GM18511 (cell line): Measurements from ENCODE around the gene SPNS1.
"Not testable (repeated sequence)": the region's sequence is repeated elsewhere in the genome, so short reads cannot be mapped to it uniquely, and the experiment has no call there.

Source experiments
- ATAC-seq: cut with Tn5 transposase; IDR thresholded peaks from one replicate; pipeline ENCODE4 v1.9.1; 2021; ENCODE audit warnings: mild to moderate bottlenecking, moderate library complexity; ENCODE audit not compliant: unreplicated experiment

SPNS1 gene

GRCh38 chr16:28974437-28975157, at the start of gene SPNS1:
Gene SPNS1 (plus strand): TSS chr16:28974778. CDS start chr16:28975152, 374 bp downstream.
- peak; percentile 90 for ATAC-seq

GRCh38 chr16:28925386-28926228, 49.0 kb upstream of the SPNS1 start:
- ATAC-seq, result peak; percentile 42

GRCh38 chr16:28926284-28926683, 48.3 kb upstream of the SPNS1 start:
- not testable (repeated sequence) for ATAC-seq

- ATAC-seq, result no peak
Observed at GRCh38 chr16:28927815-28928214, 46.8 kb upstream of the SPNS1 start.

GRCh38 chr16:28930203-28930602, 44.4 kb upstream of the SPNS1 start:
- no peak for ATAC-seq

- ATAC-seq, result no peak
Observed at GRCh38 chr16:28930652-28931051, 43.9 kb upstream of the SPNS1 start.

- ATAC-seq, result no peak
Observed at GRCh38 chr16:28931801-28932225, 42.8 kb upstream of the SPNS1 start, which contains the start of gene CD19. Gene CD19 (plus strand): TSS chr16:28931971. CDS start chr16:28932001, 30 bp downstream.

DNA sequence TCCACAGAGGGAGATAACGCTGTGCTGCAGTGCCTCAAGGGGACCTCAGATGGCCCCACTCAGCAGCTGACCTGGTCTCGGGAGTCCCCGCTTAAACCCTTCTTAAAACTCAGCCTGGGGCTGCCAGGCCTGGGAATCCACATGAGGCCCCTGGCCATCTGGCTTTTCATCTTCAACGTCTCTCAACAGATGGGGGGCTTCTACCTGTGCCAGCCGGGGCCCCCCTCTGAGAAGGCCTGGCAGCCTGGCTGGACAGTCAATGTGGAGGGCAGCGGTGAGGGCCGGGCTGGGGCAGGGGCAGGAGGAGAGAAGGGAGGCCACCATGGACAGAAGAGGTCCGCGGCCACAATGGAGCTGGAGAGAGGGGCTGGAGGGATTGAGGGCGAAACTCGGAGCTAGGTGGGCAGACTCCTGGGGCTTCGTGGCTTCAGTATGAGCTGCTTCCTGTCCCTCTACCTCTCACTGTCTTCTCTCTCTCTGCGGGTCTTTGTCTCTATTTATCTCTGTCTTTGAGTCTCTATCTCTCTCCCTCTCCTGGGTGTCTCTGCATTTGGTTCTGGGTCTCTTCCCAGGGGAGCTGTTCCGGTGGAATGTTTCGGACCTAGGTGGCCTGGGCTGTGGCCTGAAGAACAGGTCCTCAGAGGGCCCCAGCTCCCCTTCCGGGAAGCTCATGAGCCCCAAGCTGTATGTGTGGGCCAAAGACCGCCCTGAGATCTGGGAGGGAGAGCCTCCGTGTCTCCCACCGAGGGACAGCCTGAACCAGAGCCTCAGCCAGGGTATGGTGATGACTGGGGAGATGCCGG, 42.0 kb upstream of the SPNS1 start:
- no peak for ATAC-seq

- no peak for ATAC-seq
Observed at GRCh38 chr16:28933171-28933570, 41.4 kb upstream of the SPNS1 start.

DNA sequence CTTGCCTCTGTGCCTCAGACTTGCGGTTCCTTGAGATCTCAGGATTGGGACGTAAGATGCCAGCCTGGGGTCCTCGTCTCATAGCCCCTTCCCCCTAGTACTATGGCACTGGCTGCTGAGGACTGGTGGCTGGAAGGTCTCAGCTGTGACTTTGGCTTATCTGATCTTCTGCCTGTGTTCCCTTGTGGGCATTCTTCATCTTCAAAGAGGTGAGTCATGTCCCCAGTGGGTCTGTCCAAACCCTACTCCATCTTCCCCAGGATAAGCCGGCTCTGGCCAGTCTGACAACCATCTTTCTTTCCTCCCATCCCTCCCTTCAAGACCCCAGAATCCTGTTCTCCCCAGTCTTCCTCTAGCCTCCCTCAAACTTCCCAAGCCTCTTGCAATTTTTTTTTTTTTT, 39.2 kb upstream of the SPNS1 start:
- ATAC-seq, result no peak

DNA sequence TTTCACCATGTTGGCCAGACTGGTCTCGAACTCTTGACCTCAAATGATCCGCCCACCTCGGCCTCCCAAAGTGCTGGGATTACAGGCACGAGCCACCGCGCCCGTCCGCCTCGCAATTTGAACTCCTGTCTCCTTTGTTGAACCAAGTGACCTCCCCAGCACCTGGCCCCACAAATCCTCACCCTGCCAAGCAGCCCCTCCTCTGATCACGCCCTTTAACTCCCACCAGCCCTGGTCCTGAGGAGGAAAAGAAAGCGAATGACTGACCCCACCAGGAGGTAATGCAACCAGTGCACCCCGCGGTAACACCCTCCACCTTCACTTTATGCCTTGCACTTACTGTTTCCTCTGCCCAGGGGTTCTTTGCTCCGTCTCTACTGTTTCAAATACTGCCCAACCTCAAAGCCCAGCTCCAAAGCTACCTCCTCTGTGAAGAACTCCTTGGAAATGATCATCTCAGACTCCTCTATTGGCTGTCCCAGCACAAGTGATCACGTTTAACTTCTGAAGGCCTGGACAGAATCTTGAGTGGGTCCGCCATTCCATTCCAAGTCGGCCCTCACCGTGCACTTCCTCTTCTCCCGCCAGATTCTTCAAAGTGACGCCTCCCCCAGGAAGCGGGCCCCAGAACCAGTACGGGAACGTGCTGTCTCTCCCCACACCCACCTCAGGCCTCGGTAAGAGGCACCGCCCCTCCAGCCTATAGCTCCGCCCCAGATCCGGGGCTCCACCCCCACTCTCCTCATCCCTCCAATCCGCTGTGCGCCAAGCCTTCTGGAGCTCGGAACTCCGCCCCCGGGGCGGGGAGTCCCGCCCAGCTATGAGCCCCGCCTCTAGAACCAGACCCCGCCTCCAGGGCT, 38.4 kb upstream of the SPNS1 start:
- ATAC-seq, result peak; percentile 53

DNA sequence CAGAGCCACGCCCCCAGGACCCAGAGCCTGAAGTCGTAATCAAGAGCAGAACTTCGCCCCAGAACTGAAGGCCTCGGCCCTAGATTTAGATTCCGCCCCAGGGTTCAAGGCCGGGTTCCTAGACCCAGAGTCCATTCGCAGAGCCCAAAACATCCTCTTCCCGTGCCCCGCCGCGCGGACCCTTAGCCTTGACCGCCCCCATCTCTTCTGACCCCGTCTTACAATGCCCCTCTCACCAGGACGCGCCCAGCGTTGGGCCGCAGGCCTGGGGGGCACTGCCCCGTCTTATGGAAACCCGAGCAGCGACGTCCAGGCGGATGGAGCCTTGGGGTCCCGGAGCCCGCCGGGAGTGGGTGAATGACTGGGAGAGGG, 37.8 kb upstream of the SPNS1 start:
- no peak for ATAC-seq

GRCh38 chr16:28937222-28937876, 37.2 kb upstream of the SPNS1 start:
- ATAC-seq, result no peak

DNA sequence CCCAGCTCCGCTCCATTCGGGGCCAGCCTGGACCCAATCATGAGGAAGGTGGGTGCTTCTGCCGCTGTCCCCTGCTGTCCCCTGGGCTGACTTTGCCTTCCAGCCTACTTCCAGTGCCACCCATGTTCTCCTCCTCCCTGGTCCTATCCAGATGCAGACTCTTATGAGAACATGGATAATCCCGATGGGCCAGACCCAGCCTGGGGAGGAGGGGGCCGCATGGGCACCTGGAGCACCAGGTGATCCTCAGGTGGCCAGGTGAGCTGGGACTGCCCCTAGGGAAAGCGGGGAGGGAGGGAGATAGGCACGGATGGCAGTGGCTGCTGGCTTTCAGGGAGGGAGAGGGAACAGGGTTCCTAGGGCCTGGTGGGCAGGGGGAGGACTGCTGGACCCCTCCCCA, 35.9 kb upstream of the SPNS1 start:
- ATAC-seq, result no peak

DNA sequence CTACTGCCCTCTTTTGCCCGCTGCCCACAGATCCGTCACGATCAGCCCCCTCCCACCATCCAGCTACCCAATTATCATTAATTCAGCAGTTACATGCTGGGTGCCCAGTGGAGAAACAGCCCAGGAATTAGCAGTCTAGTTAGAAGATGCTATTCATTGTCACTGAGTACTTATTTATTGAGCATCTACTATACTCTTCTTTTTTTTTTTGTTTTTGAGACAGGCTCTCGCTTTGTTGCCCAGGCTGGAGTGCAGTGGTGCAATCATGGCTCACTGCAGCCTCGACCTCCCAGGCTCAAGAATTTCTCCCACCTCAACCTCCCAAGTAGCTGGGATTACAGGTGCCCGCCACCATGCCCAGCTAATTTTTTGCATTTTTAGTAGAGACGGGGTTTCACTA, 34.8 kb upstream of the SPNS1 start:
- ATAC-seq, result not testable (repeated sequence)

GRCh38 chr16:28943281-28943680, 31.3 kb upstream of the SPNS1 start:
- ATAC-seq, result no peak

DNA sequence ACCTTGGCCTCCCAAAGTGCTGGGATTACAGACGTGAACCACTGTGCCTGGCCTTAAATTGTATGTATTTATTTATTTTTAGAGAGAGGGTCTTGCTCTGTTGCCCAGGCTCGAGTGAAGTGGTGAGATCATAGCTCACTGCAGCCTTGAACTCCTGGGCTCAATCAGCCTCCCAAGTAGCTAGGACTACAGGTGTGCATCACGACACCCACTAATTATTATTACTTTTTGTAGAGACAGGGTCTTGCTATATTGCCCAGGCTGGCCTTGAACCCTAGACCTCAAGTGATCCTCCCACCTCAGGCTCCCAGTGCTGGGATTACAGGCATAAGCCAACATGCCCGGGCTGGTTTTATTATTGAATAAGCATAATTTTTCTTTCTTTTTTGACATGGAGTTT, 27.9 kb upstream of the SPNS1 start:
- no peak for ATAC-seq

GRCh38 chr16:28950648-28951409, 23.7 kb upstream of the SPNS1 start, which contains the start of gene NFATC2IP:
Gene NFATC2IP (plus strand): TSS chr16:28950937. CDS start chr16:28951012, 75 bp downstream.
- peak; percentile 94 for ATAC-seq

DNA sequence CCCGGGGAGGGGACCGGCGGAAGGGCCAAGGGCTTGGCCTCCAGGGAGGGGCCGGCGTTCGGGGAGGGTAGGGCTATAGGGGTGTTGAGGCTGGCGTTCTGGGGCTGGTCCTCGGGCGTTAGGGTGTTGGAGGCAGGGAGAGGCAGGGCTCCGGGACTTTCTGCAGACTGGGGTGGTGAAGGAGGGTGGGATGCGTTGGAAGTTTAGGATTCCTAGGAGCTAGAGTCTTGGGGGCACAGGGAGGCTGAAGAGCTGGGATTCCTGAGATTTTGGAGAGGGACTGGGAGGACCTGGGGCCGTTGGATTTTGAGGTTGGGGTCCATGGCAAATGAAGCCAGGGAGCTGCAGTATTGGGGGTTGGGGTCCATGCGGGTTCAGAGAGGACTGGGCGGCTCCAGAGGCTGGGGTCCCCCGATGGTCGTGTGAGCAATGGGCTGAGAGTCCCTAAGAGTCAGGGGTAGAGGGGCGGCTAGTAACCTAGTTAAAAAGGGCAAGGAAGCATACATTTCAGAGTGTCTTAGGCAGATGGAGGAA, 23.1 kb upstream of the SPNS1 start:
- ATAC-seq, result no peak
